Activated CD4-positive, alpha-beta T cell treated with anti-CD3 and anti-CD28 coated beads for 24 hours (primary cell): ENCODE measurements around the gene LRP1.
A peak's percentile ranks its signal among the peaks of the same experiment; 100 is the strongest.

ENCODE experiments used
- DNase-seq, 2 donors: peaks; one replicate each; pipeline ENCODE4 v3.0.0-alpha.2; 2020; ENCODE audit warnings: low read depth in 2 of 2

The LRP1 gene

DNA sequence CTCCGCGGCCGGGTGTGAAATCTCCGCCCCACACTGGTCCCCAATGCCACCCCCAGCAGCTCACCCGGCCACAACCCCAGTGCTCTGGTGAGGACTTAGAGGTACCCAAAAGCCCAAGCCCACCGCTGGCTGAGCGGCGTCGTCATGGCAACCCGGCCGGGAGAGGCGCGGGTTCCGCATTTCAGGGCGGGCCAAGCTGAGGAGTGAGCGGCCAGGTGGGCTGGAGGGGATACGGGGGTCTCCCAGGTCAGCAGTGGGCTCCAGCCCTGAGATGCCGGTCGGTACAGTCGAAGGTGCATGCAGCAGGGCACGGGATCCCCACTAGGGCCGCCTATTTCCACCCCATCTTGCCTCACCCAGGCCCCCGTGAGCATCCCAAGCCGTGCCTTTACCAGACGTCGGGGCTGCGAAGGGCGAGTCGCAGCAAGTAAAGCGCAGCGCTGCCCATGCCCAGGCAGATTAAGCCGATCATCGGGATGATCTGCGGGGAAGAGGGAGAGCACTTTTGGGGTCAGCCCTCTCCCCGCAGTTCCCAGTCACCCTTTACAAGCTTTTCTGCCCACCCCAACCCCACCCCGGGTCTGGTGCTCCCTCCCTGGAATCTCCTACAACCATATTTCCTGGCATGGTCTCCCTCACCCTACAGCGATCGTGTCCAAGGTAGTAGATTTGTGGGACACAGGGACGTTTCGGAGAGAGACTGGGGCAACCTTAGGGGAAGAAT, 108.1 kb downstream of the LRP1 start:
- DNase-seq = no peak

DNA sequence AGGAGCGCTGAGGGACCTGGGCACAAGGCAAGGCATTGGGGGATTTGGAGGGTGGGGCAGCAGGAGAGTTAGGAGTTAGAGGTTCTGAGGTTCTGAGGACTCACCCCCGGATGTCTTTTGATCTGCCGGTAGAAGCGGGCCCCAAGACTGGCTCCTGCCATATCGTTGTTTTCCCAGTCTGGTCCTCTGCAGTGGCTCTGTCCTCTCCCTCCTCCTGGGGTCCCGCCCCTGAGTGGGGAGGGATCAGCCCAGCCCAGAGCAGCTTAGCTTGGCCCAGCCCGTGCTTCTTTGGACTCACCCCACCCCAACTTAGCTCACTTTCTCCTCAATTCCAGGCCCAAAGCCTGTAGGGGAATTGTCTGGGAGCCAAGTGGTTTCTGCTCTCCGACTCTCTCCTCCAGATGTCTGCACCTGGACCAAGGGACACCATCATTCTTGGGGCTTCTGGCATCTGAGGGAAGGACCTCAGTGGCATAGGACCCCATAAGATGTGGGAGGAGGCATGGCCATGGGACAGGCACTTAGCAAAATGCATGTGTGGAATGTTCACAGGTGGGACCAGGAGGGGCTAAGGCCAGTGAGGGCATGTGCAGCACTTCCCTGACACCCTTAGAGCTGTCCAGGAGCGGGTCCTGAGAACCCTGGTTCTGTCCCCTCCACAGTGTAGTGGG, 108.8 kb downstream of the LRP1 start:
- DNase-seq = no peak

DNA sequence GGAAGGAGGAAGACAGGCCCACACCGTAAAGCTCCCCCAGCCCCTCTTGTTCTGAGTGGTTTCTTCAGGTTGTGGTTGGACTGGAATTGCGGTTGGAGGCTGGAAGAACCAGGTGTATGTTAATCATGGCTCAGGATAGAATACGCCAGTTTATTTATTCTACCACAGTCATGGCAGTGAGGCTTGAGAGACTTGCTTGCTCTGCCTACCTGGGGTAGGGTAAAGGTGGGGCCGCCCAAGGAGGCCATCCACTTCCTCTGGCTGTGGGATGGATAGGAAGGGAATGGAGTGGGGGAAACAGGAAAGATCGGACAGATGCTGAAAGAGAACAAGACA, 109.3 kb downstream of the LRP1 start:
- no peak for DNase-seq

DNA sequence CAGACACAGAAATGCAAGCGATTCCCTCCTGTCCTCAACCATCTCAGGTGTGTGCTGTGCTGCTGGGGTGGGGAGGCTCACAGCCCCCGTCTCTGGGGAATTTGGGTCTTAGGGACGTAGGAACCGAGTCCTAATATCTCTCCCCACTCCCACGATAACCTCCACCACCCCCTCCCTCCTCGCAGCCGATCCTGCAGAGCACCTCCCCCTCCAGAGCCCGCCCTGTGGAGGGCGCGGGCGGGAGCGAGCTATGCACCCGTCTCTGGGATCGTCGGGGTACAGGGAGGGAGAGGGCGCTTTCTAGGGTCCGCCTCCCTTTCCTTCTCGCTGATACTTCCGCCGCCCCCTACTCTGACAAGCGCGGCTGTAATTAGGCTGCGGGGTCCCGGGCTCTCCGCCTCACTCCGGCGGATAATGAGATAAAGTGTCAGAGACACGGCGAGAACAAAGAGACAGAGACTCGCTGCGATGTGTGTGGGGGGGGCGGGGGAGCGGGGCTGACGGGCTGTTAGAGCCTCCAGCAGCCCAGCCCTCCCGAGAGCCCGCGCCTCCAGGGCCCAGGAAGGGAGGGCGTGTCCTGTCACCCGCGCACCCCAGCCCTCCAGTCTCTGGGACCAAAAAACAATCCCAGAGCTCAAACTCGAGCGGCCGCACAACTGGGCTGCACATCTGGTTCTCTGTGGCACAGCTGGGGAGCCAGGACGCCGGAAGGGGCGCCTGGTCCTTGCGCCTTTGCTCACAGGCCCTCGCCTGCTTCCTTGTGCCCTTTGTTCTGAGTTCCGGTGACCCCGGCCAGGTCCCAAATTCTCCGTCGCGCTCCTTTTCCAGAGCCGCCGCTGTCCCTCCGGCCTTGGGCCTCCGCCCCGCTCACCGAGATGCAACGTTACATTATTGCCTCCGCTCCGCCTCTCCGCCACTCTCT, 109.9 kb downstream of the LRP1 start:
- DNase-seq = no peak

DNA sequence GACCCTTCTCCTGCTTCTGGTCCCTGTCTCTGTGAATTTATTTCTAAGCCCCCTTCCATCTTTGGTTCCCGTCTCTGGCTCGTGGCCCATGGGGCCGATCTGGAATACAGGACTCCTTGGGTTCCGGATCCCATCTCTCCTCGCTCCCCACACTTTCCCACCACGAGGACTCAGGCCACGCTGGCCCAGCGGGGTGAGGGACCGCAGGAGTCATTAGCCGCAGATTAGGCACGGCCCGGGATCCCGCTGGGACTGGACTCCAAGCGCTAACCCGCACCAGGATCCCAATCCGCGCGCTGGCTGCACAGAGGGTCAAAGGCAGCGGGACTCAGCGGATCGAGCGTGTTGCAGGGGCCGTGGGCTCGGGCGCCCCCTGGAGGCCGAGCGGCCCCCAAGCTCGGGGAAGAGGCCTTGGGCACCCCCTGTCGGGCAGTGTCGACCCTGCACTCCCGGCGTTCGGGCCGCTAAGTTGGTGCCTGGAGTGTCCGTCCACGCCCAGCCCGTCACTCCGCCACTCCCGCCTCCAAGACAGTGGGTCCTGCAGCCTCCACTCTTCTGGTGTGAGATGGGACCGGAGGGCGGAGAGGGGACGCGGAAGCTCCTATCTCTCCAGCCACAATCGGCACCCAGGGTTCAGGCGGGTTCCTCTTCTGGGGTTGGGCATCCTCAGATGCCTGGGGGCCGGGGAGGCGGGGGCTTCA, 110.7 kb downstream of the LRP1 start:
- DNase-seq = peak; percentile 84 to 86

DNA sequence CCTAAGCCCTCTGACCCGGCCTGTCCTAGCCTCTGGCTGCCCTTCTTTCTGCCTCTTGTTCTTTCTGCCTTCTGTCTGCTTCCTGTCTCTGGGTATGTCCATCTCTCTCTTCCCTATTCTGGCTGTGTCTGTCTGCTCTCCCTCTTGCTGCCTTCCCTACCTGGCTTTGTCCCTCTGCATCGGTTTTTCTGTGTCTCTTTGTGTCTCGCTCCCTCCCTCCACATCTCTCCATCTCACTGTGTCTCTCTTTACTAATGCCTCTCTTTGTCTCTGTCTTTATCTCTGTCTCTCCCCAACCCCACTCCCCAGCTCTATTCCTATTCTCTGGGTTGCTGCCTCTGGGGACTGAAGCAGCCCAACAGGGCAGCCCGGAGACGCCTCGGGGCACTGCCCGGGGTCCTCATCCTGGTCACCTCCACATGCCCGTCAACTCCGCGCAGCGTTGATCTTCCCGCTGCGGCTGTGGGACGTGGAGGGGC, 111.3 kb downstream of the LRP1 start:
- no peak for DNase-seq

DNA sequence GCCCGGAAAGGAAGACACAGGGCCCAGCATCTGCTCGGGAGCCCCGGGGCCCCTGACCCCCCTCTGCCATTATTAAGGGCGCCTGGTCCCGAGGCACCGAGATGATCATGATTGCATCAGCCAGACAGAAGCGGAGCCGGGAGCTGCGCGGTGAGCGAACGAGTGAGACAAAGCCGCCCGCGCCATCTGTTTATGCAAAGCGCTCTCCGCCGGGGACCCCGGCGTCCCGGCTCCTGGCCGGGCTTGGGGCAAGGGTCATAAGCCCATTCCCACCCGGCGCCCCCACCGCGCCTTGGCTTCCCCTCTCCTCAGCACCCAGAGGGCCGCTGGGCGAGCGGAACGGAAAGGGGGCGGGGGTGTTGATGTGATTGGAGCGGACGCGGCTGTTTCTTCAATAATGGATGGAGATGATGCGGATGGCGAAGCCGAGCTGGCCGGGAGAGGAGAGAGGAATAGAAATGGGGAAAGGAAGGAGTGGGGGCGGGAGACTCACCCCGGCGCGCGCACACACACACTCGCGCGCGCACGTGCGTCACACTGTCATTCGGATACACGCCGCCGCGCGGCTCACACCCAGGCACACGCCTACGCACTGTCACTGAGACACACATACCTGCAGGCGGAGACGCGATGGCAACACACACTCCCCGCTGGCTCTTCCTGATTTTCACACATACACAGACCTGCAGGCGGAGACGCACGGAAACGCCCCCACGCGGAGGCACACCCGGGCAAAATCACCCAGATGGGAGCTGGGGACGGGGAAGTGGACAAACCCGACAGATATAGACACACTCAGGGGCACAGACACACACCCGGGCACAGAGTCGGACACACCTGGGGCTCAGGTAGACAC, 112.0 kb downstream of the LRP1 start:
- peak in 1 of 2 donors; percentile 67 for DNase-seq

DNA sequence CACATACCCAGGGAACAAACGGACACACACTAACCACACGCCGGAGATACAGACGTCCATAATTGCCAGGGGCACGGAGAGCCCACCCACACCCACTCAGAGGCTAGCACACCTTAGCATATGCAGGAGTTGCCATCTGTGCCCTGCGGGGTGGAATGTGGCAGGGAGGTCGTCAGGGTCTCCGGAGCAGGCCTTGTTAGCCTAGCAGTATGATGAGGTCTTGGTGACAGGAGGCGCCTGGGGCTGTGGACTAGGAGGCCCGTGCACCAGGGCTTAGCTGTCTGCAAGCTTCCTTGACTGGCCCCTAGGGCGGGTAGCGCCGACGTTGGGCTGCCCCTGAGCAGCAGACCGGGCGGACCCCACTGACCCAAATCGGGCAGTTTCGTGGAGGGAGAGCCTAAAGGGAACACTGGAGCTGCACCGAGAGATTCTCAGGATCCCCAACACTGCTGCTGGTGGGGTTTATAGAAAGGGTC, 112.7 kb downstream of the LRP1 start:
- no peak for DNase-seq

DNA sequence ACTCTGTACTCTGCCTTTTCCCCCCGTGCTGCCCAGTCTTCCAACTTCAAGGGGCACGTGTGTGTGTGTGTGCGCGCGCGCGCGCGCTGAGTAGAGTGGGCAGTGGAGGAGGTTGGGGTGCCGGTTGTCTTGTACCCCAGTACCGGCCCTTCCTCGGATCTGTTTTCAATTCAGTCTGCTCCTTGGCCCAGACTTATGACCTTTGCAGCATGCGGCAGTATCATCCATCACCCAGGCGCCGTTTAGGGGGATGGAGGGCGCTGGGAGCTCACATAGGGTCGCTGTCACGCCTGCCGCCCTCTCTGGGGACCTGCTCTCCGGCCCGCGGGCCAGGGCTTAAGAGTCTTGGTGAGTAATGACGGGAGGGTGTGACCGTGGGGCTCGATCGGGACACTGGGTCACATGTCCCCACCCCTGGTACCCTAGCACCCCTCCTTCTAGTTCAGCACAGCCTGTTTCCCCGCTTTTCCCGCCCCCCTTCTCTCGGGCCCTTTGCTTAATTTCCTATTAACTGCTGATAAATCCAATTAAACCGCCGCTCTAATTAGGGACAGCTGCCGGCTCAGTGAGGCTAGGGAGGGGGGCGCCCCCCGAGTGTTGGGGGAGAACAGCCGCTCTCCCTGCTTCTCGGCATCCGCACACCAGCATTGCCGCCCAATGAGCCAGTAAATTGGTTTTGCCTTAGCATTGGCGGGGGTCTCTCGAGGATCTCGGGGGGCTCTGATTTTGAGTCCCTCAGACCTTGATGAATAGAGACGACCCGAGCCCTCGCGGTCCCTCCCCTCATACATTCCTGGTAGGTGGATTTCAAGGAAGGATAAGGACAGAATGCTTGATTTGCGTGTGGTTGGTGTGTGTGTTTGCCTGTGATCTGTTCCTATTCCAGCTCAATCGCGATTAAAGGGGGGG, 113.4 kb downstream of the LRP1 start:
- no peak for DNase-seq

DNA sequence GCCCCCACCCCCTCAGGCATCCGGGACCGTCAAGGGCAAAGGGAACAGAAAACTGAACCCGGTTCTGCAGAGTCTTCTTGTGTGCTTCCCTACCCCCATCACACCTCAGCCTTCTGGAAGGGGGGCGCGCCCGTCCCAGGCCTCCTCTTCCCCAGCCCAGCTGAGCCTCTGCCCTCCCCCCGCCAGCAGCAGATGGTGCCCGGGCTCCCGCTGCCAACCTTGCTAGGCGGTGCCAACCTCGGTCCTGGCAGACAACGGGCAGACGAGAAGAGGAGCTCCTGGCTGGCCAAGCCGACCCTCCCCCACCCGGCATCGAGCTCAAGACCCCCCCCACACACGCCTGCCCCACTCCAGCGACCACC, 114.0 kb downstream of the LRP1 start:
- DNase-seq = no peak

DNA sequence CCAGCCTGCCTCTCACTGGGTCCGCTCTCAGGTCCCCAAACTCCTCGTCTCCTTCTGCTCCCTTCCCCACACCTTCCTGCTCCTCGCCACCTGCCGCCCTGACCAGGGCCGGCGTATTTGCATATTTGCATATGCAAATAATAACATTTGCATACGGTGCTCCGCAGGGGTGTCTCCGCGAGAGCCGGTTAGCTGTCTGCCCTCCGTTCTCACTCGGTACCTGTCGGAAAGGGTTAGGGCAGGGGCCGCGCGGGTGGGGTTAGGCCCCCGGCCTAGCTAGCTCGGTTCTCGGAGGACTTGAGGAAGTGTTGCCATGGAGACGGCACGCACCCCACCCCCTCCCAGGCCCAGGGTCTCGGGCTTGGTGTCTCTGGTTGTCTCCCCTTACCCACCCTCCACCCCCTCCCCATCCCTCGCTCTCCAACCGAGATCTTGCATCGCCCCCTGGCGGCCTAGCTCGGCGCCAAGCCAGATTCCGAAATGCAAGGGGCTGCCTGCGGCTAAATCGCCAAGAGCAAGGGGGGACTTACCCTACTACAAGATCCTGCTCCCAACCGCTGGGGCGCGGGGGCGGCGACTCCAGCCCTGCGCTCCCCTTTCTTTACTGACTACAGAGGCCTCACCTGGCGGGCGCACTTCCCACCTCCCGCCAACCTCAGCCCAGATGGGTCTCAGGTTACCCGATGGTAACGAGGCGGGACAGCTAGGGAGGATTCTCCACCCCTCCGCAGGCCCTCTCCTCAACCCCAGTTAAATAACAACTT, 114.6 kb downstream of the LRP1 start:
- DNase-seq = peak; percentile 60 to 65

DNA sequence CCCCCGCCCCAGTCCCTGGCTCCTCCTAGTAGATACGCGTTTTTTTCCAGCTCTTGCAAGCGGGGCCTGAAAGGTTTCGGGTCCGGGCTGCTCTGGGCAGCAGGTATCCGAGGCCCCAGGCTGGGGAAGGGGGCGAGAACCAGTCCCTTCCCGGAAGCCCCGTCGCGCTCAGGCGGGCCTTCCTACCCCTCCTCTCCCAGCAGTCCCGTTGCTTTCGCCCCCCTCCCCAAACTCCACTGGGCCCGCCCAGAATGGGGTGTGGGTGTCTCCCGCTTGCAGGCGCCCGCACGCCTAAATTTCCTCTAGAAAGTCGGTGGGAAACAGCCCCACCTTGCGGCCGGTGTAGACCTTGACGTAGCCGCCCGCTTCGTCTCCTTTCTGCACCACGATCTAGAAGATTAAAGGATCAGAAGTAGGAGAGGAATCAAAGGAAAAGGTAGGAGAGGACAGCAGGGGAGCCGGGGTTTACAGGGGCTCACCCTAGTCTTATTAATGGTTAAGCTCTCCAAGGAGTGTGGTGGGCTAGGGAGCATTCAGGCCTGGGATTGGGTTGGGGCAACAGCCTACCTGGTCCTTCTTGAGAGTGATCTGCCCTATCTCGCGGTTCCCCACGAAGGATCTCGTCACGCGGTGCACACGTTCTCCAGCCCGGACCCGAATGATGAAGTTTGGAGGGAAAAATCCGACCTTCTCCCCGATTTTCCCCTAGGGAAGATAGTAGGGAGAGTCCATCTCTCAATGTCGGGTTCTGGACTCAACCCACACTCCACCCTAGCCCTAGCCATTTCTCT, 115.4 kb downstream of the LRP1 start:
- peak; percentile 79 to 86 for DNase-seq

DNA sequence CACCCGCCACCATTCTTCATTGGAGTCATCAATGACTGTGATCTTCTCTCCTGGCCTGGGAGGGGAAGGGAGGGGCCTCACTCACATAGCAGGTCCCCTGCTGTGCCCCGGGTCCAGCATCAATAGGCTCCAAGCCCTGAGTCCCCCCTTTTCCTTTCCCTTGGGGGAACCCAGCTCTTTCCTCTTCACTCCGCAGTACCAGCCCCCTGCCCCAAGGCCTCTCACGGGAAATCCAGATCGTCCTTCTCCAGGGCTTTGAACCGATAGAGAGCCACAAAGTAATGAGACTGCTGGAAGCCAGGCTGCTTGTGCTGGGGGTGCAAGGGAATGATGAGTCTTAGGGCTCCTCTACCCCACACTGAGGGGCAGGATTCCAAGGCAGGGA, 116.0 kb downstream of the LRP1 start:
- no peak for DNase-seq

DNA sequence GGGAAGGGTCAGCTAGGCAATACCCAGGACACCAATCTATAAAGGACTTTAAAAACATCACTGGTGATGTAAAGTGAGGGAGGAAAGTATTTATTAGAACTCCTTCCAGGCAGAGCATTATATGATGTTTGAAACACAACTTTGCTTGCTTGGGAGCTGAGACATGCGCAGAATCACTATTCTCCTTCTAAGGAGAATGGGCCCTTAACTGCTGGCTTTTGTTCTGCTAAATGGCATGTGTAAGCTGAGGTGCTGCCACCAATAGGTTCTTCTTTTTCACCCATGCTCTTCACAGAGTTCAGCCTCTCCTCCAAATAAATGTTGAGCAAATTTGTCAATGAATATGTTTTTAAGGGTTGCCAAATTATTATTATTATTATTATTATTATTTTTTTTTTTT, 118.8 kb downstream of the LRP1 start:
- no peak for DNase-seq

DNA sequence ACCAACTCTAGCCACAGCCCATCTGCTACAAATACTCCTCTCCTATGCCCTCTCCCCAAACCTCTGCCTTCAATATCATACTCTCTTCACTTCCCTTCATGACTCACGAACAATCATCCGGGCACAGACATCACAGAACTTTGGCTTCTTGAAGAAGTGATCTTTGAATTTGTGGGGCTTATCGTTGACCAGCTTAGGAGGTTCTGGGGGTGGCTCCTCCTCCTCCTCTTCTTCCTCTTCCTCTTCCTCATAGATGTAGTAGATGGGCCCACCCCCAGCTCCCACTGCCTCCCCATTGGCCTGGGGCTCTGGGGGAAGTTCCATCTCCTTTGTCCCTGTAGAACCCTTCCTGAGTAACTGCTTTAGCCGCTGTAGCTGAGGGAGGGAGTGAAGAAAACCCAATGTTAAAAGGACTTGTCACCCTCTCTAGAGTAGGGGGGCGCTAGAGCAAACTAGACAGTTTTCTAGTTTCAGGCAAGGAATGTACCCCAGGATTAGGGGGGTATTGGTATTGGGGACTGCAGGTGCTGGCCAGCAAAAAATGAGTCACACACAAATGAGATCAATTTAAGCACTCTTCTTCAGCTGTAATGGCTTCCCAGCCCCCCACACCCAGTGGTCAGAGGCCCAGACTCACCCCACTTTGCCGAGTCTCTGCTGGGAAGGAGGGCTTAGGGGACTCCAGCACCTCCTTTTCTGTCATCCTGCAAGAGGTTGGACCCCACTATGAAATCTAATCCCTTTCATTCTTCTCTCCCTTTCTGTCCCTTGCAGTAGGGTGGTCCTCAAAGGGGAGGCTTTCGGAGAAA, 120.9 kb downstream of the LRP1 start:
- no peak for DNase-seq

DNA sequence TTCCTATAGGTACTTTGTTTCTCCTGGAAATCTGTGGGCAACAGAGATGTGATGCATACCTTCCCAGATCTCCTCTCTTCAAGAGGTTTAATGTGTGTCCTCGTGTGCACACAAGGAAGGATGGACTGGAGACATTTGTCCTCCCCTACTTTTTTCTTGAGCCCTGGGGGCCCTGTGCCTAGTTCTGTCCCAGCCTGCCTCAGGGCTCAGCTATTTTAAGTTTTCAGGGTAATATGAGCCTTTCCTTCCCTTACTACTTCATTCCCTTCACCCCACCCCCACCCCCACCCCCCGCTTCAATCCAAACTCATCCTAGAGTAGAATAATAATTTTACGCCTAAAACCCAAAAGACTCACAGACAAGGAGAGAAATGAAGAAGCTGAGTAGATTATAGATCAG, 122.3 kb downstream of the LRP1 start:
- DNase-seq = no peak

DNA sequence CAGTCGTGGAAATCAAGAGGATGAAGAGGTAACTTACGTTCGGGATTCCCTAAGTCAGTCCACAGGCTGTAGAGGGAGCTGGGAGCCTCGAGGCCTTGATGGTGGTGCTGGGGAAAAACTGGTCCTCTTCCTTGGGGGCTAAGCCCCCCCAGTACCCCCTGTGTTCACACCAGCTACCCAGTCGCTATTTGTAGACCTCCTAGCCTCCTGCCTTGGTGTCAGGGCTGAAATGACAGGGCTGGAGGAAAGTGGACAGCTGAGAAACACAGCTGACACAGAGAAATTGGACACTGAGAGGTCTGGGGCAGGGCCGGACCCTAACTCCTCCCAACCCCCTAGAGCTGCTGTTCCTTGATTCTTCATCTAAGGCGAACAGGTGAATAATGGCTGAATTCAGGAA, 122.7 kb downstream of the LRP1 start, which contains the start of gene STAC3:
STAC3 (minus strand) TSS at position 232 of the 400 bp plus-strand sequence. CDS start 1,551 bp downstream, outside the sequence.
- no peak for DNase-seq
